ENCODE data around the gene DAP.
"Not testable (repeated sequence)": the region's sequence is repeated elsewhere in the genome, so short reads cannot be mapped to it uniquely, and the experiment has no call there.

Gene DAP

GRCh38 chr5:10671041-10672008, 89.7 kb downstream of the DAP start:
- DNase-seq (ENCODE audit: low read depth), result no peak

- DNase-seq (ENCODE audit: low read depth), result no peak
These were observed 91.1 kb downstream of the DAP start for GRCh38 chr5:10669983-10670382.

- no peak for DNase-seq (ENCODE audit: low read depth)
These were observed 92.3 kb downstream of the DAP start for GRCh38 chr5:10668697-10669096.

- no peak for DNase-seq (ENCODE audit: low read depth)
These were observed 93.5 kb downstream of the DAP start for GRCh38 chr5:10667431-10668057.

GRCh38 chr5:10666531-10667299, 94.3 kb downstream of the DAP start:
- no peak for DNase-seq (ENCODE audit: low read depth)

GRCh38 chr5:10665799-10666198, 95.2 kb downstream of the DAP start:
- DNase-seq (ENCODE audit: low read depth), result no peak

GRCh38 chr5:10664180-10664769, 96.8 kb downstream of the DAP start:
- not testable (repeated sequence) for DNase-seq (ENCODE audit: low read depth)

- no peak for DNase-seq (ENCODE audit: low read depth)
These were observed 97.4 kb downstream of the DAP start for GRCh38 chr5:10663489-10664179.

GRCh38 chr5:10662661-10663488, 98.2 kb downstream of the DAP start:
- DNase-seq (ENCODE audit: low read depth), result no peak

- no peak for DNase-seq (ENCODE audit: low read depth)
These were observed 99.0 kb downstream of the DAP start for GRCh38 chr5:10662083-10662482.

- DNase-seq (ENCODE audit: low read depth), result no peak
These were observed 99.6 kb downstream of the DAP start for GRCh38 chr5:10661401-10661800.

- DNase-seq (ENCODE audit: low read depth), result no peak
These were observed 100.2 kb downstream of the DAP start for GRCh38 chr5:10660720-10661387.

GRCh38 chr5:10660135-10660534, 100.9 kb downstream of the DAP start:
- DNase-seq (ENCODE audit: low read depth), result no peak

- DNase-seq (ENCODE audit: low read depth), result no peak
These were observed 102.8 kb downstream of the DAP start for GRCh38 chr5:10658265-10658664.

- DNase-seq (ENCODE audit: low read depth), result no peak
These were observed 104.8 kb downstream of the DAP start for GRCh38 chr5:10655972-10656830.

- no peak for DNase-seq (ENCODE audit: low read depth)
These were observed 105.7 kb downstream of the DAP start for GRCh38 chr5:10655161-10655971.

GRCh38 chr5:10654566-10654965, 106.5 kb downstream of the DAP start:
- no peak for DNase-seq (ENCODE audit: low read depth)

- DNase-seq (ENCODE audit: low read depth), result no peak
These were observed 107.2 kb downstream of the DAP start for GRCh38 chr5:10653751-10654400.

Measured in activated T-helper 9 cell treated with anti-CD3 and anti-CD28 coated beads, Interleukin-2, amount 50 U/mL, for 16 hours (primary cell).